Gastroesophageal sphincter (tissue), 2 donors: ENCODE data around the gene COL28A1.

Experiments
- EP300 ChIP-seq: sonication (generic); formaldehyde crosslinking; IDR thresholded peaks from one replicate; pipeline ENCODE4 v1.6.1; 2017; ENCODE audit warnings: antibody characterized with exemption, mild to moderate bottlenecking
- POLR2AphosphoS5 ChIP-seq: sonication (generic); formaldehyde crosslinking; IDR thresholded peaks from one replicate; pipeline ENCODE4 v1.6.1; 2017; ENCODE audit warnings: antibody characterized with exemption

- TF ChIP-seq POLR2AphosphoS5 = no peak
- no peak for TF ChIP-seq EP300
These were observed 130.2 kb downstream of the COL28A1 start for GRCh38 chr7:7405461-7405860.
